Measurements from ENCODE around the gene BCL2L14.

- no peak for TF ChIP-seq CTCF (conservative IDR thresholded peaks at IDR 0.05; ENCODE audit: low read depth, low read length)
- no peak for TF ChIP-seq EZH2 (IDR thresholded peaks at IDR 0.05; ENCODE audit: borderline replicate concordance, low read depth, low read length, poor library complexity, severe bottlenecking)
These were observed 70.3 kb downstream of the BCL2L14 start for GRCh38 chr12:12141000-12141399.

Measured in A673 (cell line).